Measurements from ENCODE around the gene USP34.

DNA sequence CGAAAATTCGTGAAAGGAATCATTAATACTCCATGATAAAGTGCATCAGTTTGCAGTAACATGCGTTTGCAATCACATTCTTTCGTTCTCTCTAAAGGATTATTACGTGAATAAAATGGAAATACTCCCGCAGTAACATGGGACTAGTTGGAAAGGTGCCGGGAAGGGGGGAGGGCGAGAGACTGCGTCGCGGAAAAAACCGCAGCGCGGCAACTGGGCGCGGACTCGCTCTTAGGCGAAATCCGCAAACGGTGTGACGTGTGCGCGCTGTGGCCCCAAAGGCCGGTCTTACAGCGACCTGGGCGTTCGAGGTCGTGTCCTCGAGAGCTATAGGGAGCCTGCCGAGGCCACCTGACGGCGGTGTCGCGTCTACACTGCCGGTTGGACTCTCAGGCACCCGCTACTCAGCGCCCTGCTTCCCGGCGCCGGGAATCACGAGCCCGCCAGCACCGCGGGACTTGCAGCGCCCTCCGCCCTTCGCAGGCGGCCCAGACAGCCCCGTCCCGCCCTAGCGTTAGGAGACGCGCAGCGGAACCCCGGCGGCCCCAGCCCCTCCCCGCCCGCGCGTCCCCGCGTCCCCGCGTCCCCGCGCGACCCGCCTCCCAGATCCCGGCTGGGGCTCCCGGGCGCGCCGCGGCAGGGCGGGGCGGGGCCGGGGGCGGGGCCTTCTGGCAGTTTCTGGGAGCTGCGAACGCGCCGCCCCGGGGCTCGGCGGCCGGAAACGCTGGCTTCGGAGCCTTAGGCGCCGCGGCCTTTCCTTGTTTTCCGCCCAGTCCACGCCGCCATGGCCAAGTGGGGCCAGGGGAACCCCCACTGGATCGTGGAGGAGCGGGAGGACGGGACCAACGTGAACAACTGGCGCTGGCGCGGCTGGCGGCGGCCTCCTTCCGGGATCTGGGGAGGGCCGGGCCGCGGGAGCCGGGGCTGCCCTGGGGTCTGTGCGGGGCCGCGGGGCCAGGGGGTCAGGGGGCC lies 293.8 kb downstream of the USP34 start:
- TF ChIP-seq POLR2A (IDR thresholded peaks at IDR 0.05; ENCODE audit: low read length) (peak; percentile 90), GATA1 (IDR thresholded peaks at IDR 0.05; ENCODE audit: low read depth, low read length) (no peak)

Measured in erythroblast (primary cell).